CD4-positive, alpha-beta memory T cell (primary cell): Measurements from ENCODE around the gene EPHA6. TPM values are rescaled to one million over a fixed set of nuclear protein-coding genes. Genes with fewer than 3 reads are reported as not detected.

ENCODE experiments used
- CTCF ChIA-PET: fragments of 350-600 bp; sonication (Branson Sonifier 250); formaldehyde crosslinking; loops from one replicate; lab custom pipeline; 2021; ENCODE audit warnings: inconsistent platforms; ENCODE audit not compliant: partially characterized antibody; lab: Charles Lee
- POLR2A ChIA-PET: fragments of 350-600 bp; sonication (Branson Sonifier 250); formaldehyde crosslinking; loops from one replicate; lab custom pipeline; 2021; ENCODE audit not compliant: partially characterized antibody; lab: Charles Lee
- DNase-seq, 5 donors: peaks; one replicate each; pipeline versions ENCODE4 v3.0.0 to v3.0.0-alpha.2; 2020 to 2022; ENCODE audit warnings: mixed read lengths in 1 of 5
- H3K27ac ChIP-seq: one replicate; pipeline ENCODE4 v1.7.0; 2013; ENCODE audit warnings: low read depth, low read length
- H3K27me3 ChIP-seq: 2 replicates; pipeline ENCODE4 v1.7.0; 2013; ENCODE audit warnings: mild to moderate bottlenecking, low read length, moderate library complexity; ENCODE audit not compliant: insufficient read depth
- H3K36me3 ChIP-seq: 2 replicates; pipeline ENCODE4 v1.7.0; 2013; ENCODE audit warnings: mild to moderate bottlenecking, low read length, moderate library complexity; ENCODE audit not compliant: insufficient read depth
- H3K4me1 ChIP-seq: 2 replicates; pipeline ENCODE4 v1.7.0; 2013; ENCODE audit warnings: mild to moderate bottlenecking, low read length, moderate library complexity; ENCODE audit not compliant: insufficient read depth
- H3K4me3 ChIP-seq, 2 donors: one replicate each; pipeline ENCODE4 v1.7.0; 2013; ENCODE audit warnings: low read length in 2 of 2, mild to moderate bottlenecking in 1 of 2
- H3K9me3 ChIP-seq, 2 donors: one replicate each; pipeline ENCODE4 v1.7.0; 2013; ENCODE audit warnings: low read length in 2 of 2, control low read depth in 1 of 2; ENCODE audit not compliant: control insufficient read depth in 1 of 2
- H3K27ac Mint-ChIP-seq, 7 donors: one replicate each; pipeline ENCODE4 v1.8.0; 2020 to 2021; ENCODE audit warnings: mixed read lengths in 7 of 7, mild to moderate bottlenecking in 6 of 7, inconsistent platforms in 3 of 7, moderate library complexity in 3 of 7
- H3K27me3 Mint-ChIP-seq, 2 donors: one replicate each; pipeline ENCODE4 v1.8.0; 2020 to 2021; ENCODE audit warnings: mixed read lengths in 2 of 2
- H3K36me3 Mint-ChIP-seq, 2 donors: one replicate each; pipeline ENCODE4 v1.8.0; 2020 to 2021; ENCODE audit warnings: mixed read lengths in 2 of 2, inconsistent platforms in 1 of 2, mild to moderate bottlenecking in 1 of 2
- H3K4me1 Mint-ChIP-seq, 4 donors: one replicate each; pipeline ENCODE4 v1.8.0; 2020 to 2021; ENCODE audit warnings: mixed read lengths in 4 of 4, mild to moderate bottlenecking in 1 of 4
- H3K4me3 Mint-ChIP-seq, 8 donors: one replicate each; pipeline ENCODE4 v1.8.0; 2020 to 2021; ENCODE audit warnings: mixed read lengths in 8 of 8, mild to moderate bottlenecking in 7 of 8, moderate library complexity in 6 of 8, inconsistent platforms in 3 of 8
- H3K9me3 Mint-ChIP-seq, 8 donors: one replicate each; pipeline ENCODE4 v1.8.0; 2020 to 2021; ENCODE audit warnings: mixed read lengths in 8 of 8, mild to moderate bottlenecking in 5 of 8, inconsistent platforms in 3 of 8, moderate library complexity in 1 of 8
- intact Hi-C: fragments of 100-400 bp; cut with micrococcal nuclease; formaldehyde crosslinking; loops from one replicate; pipeline ENCODE4 v1.15.1; 2023
- polyA plus RNA-seq, 2 donors: library from polyadenylated mRNA; unstranded; fragments of 300-500 nt; fragmentation: Illumina TruSeq; gene quantifications; one replicate each; pipeline ENCODE4 v1.2.3, GENCODE V29; 2021
- total RNA-seq, 2 experiments: library from RNA; stranded (reverse); gene quantifications; one replicate each; pipeline ENCODE4 v1.2.3, GENCODE V29; 2021

Gene EPHA6
- total and polyA plus RNA-seq, 4 experiments from 2014 or later = not detected

- POLR2A ChIA-PET = no interaction called here
- CTCF ChIA-PET = no interaction called here
- no peaks in the 10 kb centered on the region for H3K36me3 Mint-ChIP-seq
Measured at GRCh38 chr3:97550408-97550807, 736.0 kb downstream of the EPHA6 start.

GRCh38 chr3:97552186-97552585, 737.8 kb downstream of the EPHA6 start:
- Mint-ChIP-seq H3K9me3 (peaks cover 0 to 9% (median 0%) of the 10 kb centered on the region in 8 donors), H3K36me3 (no peaks in the 10 kb centered on the region), H3K27ac (no peak overlapping the region), H3K27me3 (no peaks in the 10 kb centered on the region), H3K4me1 (no peaks in the 10 kb centered on the region), H3K4me3 (no peak overlapping the region)
- POLR2A ChIA-PET = no interaction called here
- H3K4me3 ChIP-seq = no peak overlapping the region
- no peaks in the 10 kb centered on the region for H3K4me1 ChIP-seq
- no peak for DNase-seq
- H3K36me3 ChIP-seq = no peaks in the 10 kb centered on the region
- H3K27ac ChIP-seq = no peak overlapping the region
- CTCF ChIA-PET = no interaction called here
- intact Hi-C loops = no loop called here
- no peaks in the 10 kb centered on the region for H3K27me3 ChIP-seq
- H3K9me3 ChIP-seq = peaks cover 0 to 3% of the 10 kb centered on the region in 2 donors

More at GRCh38 chr3:97550408-97550807, 736.0 kb downstream of the EPHA6 start:
- Mint-ChIP-seq H3K27me3 (no peaks in the 10 kb centered on the region), H3K4me3 (no peak overlapping the region), H3K27ac (no peak overlapping the region), H3K9me3 (peaks cover 0 to 9% (median 3%) of the 10 kb centered on the region in 8 donors), H3K4me1 (no peaks in the 10 kb centered on the region)
- Histone ChIP-seq H3K36me3 (no peaks in the 10 kb centered on the region), H3K27me3 (no peaks in the 10 kb centered on the region), H3K4me1 (no peaks in the 10 kb centered on the region), H3K27ac (no peak overlapping the region), H3K4me3 (no peak overlapping the region), H3K9me3 (peaks cover 0 to 3% of the 10 kb centered on the region in 2 donors)
- intact Hi-C loops = no loop called here
- DNase-seq = no peak

- H3K9me3 Mint-ChIP-seq = peaks cover 0 to 2% (median 0%) of the 10 kb centered on the region in 8 donors
- CTCF ChIA-PET = no interaction called here
- Histone ChIP-seq H3K9me3 (no peaks in the 10 kb centered on the region), H3K4me1 (no peaks in the 10 kb centered on the region), H3K4me3 (no peak overlapping the region), H3K36me3 (no peaks in the 10 kb centered on the region), H3K27me3 (no peaks in the 10 kb centered on the region), H3K27ac (no peak overlapping the region)
- H3K4me3 Mint-ChIP-seq = no peak overlapping the region
- H3K27ac Mint-ChIP-seq = no peak overlapping the region
- H3K4me1 Mint-ChIP-seq = no peaks in the 10 kb centered on the region
- no peaks in the 10 kb centered on the region for H3K36me3 Mint-ChIP-seq
- no peaks in the 10 kb centered on the region for H3K27me3 Mint-ChIP-seq
- no peak for DNase-seq
- intact Hi-C loops = no loop called here
- POLR2A ChIA-PET = no interaction called here
Measured at GRCh38 chr3:97575742-97576141, 761.3 kb downstream of the EPHA6 start.

- CTCF ChIA-PET = no interaction called here
- Histone ChIP-seq H3K4me1 (no peaks in the 10 kb centered on the region), H3K27me3 (no peaks in the 10 kb centered on the region), H3K4me3 (no peak overlapping the region), H3K9me3 (no peaks in the 10 kb centered on the region), H3K27ac (no peak overlapping the region), H3K36me3 (no peaks in the 10 kb centered on the region)
- Mint-ChIP-seq H3K4me1 (no peaks in the 10 kb centered on the region), H3K4me3 (no peak overlapping the region), H3K27me3 (no peaks in the 10 kb centered on the region), H3K27ac (no peak overlapping the region), H3K36me3 (no peaks in the 10 kb centered on the region), H3K9me3 (peaks cover 0 to 2% (median 0%) of the 10 kb centered on the region in 8 donors)
- no peak for DNase-seq
- POLR2A ChIA-PET = no interaction called here
- intact Hi-C loops = no loop called here
Measured at GRCh38 chr3:97576221-97576620, 761.8 kb downstream of the EPHA6 start.

- Histone ChIP-seq H3K4me1 (no peaks in the 10 kb centered on the region), H3K27ac (no peak overlapping the region), H3K27me3 (no peaks in the 10 kb centered on the region), H3K4me3 (no peak overlapping the region), H3K9me3 (no peaks in the 10 kb centered on the region), H3K36me3 (no peaks in the 10 kb centered on the region)
- H3K36me3 Mint-ChIP-seq = no peaks in the 10 kb centered on the region
- ChIA-PET CTCF (no interaction called here), POLR2A (no interaction called here)
- no peaks in the 10 kb centered on the region for H3K4me1 Mint-ChIP-seq
- H3K4me3 Mint-ChIP-seq = no peak overlapping the region
- DNase-seq = no peak
- H3K9me3 Mint-ChIP-seq = peaks cover 0 to under 1% (median 0%) of the 10 kb centered on the region in 8 donors
- H3K27ac Mint-ChIP-seq = no peak overlapping the region
- intact Hi-C loops = no loop called here
- H3K27me3 Mint-ChIP-seq = no peaks in the 10 kb centered on the region
Measured at GRCh38 chr3:97579365-97579764, 765.0 kb downstream of the EPHA6 start.

- no peaks in the 10 kb centered on the region for H3K4me1 Mint-ChIP-seq
- ChIA-PET CTCF (no interaction called here), POLR2A (no interaction called here)
Measured at GRCh38 chr3:97610626-97611025, 796.2 kb downstream of the EPHA6 start.

GRCh38 chr3:97612632-97613031, 798.2 kb downstream of the EPHA6 start:
- H3K9me3 ChIP-seq = no peaks in the 10 kb centered on the region
- no peak overlapping the region for H3K27ac Mint-ChIP-seq
- no peaks in the 10 kb centered on the region for H3K36me3 Mint-ChIP-seq
- no peaks in the 10 kb centered on the region for H3K27me3 ChIP-seq
- no peak overlapping the region for H3K4me3 Mint-ChIP-seq
- peaks cover 0 to 12% (median 7%) of the 10 kb centered on the region in 8 donors for H3K9me3 Mint-ChIP-seq
- H3K4me3 ChIP-seq = no peak overlapping the region
- POLR2A ChIA-PET = no interaction called here
- H3K27me3 Mint-ChIP-seq = peaks cover 0 to 2% of the 10 kb centered on the region in 2 donors
- no peak for DNase-seq
- no peak overlapping the region for H3K27ac ChIP-seq
- CTCF ChIA-PET = no interaction called here
- intact Hi-C loops = no loop called here
- H3K4me1 Mint-ChIP-seq = no peaks in the 10 kb centered on the region
- no peaks in the 10 kb centered on the region for H3K4me1 ChIP-seq
- H3K36me3 ChIP-seq = no peaks in the 10 kb centered on the region

More at GRCh38 chr3:97610626-97611025, 796.2 kb downstream of the EPHA6 start:
- no peaks in the 10 kb centered on the region for H3K27me3 ChIP-seq
- intact Hi-C loops = no loop called here
- peaks cover 2% of the 10 kb centered on the region in 2 donors for H3K27me3 Mint-ChIP-seq
- H3K4me3 Mint-ChIP-seq = no peak overlapping the region
- no peak overlapping the region for H3K27ac Mint-ChIP-seq
- H3K9me3 Mint-ChIP-seq = peaks cover 0 to 6% (median 3%) of the 10 kb centered on the region in 8 donors
- H3K36me3 Mint-ChIP-seq = no peaks in the 10 kb centered on the region
- no peak overlapping the region for H3K4me3 ChIP-seq
- H3K36me3 ChIP-seq = no peaks in the 10 kb centered on the region
- no peaks in the 10 kb centered on the region for H3K9me3 ChIP-seq
- no peaks in the 10 kb centered on the region for H3K4me1 ChIP-seq
- no peak for DNase-seq
- no peak overlapping the region for H3K27ac ChIP-seq

- Histone ChIP-seq H3K4me3 (no peak overlapping the region), H3K9me3 (no peaks in the 10 kb centered on the region), H3K27ac (no peak overlapping the region), H3K36me3 (no peaks in the 10 kb centered on the region), H3K27me3 (no peaks in the 10 kb centered on the region), H3K4me1 (no peaks in the 10 kb centered on the region)
- Mint-ChIP-seq H3K4me1 (no peaks in the 10 kb centered on the region), H3K36me3 (no peaks in the 10 kb centered on the region), H3K4me3 (no peak overlapping the region), H3K9me3 (peaks cover 0 to 16% (median 10%) of the 10 kb centered on the region in 8 donors), H3K27me3 (peaks cover 0 to 2% of the 10 kb centered on the region in 2 donors), H3K27ac (no peak overlapping the region)
- POLR2A ChIA-PET = no interaction called here
- intact Hi-C loops = no loop called here
- no peak for DNase-seq
- CTCF ChIA-PET = no interaction called here
Measured at GRCh38 chr3:97613139-97613538, 798.7 kb downstream of the EPHA6 start.
